ENCODE results near the gene TLR4.

Gene TLR4

DNA sequence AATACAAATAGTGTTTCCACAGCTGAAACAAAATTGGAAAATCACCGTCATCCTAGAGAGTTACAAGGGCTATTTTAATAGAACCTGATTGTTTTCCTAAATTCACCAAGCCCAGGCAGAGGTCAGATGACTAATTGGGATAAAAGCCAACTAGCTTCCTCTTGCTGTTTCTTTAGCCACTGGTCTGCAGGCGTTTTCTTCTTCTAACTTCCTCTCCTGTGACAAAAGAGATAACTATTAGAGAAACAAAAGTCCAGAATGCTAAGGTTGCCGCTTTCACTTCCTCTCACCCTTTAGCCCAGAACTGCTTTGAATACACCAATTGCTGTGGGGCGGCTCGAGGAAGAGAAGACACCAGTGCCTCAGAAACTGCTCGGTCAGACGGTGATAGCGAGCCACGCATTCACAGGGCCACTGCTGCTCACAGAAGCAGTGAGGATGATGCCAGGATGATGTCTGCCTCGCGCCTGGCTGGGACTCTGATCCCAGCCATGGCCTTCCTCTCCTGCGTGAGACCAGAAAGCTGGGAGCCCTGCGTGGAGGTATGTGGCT lies at the start of gene TLR4:
TSS of gene TLR4 (plus strand) at position 380 of the 552 bp plus-strand sequence. CDS start at position 450, 70 bp downstream.
- no peak for DNase-seq

DNA sequence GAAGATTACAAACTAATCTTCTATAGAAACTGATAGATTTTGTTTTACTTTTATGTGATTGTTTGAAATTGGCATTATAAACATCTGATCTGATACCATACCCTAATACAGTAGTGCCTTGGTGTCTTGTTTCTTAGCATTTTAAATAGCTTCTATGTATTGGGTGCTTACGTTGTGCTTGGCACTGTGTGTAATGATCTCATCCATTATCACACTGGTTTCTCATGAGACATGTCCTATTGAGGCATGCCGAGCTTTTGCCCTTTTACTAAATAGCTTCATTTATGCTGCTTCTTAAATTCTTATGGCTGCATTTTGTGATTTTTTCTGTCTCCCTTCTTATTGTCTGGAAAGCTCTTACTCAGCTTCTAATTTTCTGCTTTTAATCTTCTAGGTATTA lies 48.2 kb upstream of the TLR4 start:
- no peak for DNase-seq

DNA sequence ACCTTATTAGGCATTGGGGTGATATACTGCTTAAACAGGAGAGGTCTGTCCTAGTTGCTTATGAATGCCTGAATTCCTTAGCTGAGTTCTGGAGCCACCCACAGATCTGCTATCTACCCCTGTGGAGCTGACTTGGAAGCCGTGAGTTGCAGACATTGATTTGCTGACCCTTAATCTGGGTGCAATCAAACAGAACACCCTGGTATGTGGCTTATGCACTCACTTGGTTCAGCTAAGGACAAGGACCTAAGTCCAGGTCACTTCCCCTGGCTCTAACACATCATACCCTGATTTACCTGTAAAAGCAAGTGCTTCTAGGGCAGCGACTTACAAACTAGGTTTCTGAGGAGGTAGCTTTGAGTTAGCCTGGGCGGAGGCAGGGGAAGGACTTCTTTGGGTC lies 41.6 kb upstream of the TLR4 start:
- DNase-seq = no peak

DNA sequence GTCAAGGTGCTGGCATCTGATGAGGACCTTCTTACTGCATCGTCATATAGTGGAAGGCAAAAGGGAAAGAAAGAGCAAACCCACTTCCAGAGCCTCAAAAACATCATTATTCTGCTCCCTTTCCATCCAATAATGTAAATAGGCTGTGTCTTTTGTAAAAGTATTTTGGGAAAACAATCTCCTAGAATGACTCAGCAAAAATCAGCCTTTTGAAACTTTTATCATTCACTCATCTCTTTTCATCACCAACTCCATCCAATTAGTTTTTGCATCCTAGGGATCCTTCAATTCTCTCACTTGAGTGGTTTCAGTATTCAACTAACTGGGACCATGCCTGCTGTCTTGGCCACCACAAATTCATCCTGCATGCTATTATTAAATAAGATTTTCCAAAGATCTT lies 39.8 kb upstream of the TLR4 start:
- DNase-seq = no peak

DNA sequence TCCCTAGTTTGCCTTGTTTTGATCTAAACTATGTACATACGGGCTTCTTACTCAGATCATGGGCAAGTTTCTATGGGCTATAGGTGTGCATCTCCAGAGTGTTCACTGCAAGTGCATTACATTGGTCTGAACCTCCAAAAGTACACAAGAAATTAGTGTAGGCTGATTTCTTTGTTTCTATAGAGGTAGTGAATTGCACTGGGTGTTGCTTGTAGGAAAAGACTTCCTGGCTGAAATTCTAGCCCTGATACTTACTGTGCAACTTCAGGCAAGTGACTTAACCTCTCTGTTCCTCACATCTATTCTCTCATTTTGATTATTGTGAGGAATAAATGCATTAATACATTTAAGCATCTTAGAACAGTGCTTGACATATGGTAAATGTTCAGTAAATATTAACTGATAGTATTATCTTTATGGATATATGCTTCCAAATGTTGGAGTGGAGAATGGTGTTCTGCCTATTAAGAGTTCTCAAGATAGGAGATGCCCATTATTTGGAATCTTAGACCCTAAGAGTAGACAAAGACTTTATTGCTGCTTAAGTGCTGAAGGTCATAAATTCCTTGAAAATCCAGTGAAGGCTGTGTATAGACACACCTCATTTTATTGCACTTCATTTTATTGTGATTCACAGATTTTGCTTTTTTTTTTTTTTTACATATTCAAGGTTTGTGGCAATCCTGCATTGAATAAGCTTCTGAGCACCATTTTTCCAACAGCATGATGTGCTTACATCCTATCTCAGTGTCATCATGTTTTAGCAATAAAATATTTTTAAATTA lies 38.4 kb upstream of the TLR4 start:
- no peak for DNase-seq

DNA sequence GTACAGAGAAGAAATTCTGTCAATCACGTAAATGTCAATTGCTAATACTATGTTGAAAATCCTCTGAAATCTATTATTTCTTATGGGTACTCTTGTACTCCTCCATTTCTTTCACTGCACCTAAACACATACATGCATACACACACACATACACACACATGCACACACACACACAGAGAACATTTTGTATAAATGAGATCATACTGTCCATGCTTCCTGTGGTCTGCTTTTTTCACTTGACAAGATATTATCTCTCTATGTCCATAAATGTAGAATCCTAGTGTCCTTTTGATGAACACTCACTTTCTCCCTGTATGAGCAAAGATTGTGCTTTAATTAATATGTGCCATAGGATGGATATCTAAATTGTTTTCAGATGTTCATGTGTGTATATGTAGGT lies 32.7 kb upstream of the TLR4 start:
- DNase-seq = no peak

DNA sequence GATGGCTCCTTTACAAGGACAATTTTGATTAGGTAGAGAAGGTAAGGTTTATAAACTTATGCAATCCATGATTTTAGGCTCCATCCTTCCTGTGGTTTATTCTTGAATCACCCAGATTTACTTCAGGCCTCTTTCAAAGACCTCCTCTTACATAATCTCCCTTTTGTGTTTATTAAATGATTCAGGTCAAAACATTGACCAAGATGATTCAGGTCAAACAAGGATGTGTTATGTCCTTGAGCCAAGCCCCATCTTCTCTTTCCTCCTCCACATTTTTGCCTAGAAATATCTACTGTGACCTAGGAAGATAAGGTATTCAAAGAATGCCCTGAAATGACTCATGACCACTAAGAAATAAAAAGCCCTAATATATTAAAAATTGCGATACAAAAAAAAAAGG lies 31.8 kb upstream of the TLR4 start:
- DNase-seq = no peak

DNA sequence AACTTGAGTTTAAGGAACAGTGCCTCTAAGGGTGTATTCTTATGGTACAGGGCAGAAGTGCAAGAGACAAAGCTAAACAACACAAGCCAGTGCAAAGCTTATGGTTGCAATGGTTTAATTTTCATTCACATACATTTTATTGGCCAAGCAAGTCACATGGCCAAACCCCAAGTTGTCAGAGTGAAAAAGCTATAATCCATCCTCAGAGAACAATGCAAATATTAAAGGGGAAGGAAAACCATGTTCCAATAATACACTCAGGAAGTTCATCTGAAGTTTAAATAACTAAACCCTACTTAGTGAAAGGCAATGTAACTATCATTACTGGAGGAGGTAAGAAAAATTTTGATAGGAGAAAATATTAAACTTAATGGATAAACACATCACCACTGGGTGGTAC lies 26.6 kb upstream of the TLR4 start:
- no peak for DNase-seq

DNA sequence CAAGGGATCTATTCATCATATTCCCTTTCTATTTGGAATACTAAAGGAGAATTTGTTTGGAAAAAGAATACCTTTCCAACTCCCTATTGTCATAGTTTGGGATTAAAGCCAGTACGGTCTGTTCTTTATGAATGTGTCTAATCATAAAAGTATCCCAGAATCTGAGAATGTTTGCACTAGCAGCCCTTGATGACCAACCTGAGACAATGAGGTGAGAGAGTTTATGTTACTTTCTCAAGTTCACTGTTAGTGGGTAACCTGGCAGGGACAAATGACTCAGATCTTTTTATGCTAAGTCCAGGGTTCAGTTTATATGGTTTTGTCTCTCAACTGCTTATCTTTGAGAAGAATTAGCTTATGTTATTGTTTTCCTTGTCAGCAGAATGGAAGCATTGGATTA lies 25.3 kb upstream of the TLR4 start:
- no peak for DNase-seq

DNA sequence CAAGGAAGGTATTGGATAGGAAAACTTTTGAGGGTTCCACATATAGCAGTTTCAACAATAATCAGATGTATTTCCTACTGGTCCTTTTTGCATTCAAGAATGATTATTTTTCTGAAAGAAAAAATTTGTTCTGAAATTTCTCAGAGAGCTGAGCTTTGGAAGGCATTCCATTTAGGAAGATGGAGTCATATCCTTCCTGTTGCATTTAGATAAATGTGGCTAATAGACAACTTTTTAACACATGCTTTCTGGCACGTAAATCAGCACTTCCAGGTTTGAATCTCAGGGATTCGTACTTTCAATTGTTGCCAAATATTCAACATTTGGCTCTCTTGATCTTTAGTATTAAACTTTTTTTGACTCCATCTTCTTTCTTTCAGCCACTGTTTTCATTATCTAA lies 24.8 kb upstream of the TLR4 start:
- no peak for DNase-seq

DNA sequence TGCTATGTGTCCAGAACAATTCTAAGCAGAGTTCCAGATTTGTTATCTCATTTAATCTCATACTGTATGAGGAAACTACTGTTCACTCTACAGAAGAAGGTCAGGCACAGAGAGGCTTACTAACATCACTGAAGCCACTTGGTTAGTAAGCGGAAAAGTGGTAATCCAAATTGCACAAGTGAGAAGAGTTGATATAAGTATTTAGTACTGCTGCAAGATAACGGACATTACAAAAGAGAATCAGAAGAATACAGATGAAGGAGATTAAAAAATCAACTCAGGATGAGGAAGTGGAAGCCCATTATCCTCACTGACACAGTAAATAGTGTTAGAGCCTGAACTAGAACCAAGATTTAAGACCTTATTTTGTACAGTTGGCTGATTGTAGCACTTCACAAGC lies 22.3 kb upstream of the TLR4 start:
- no peak for DNase-seq

DNA sequence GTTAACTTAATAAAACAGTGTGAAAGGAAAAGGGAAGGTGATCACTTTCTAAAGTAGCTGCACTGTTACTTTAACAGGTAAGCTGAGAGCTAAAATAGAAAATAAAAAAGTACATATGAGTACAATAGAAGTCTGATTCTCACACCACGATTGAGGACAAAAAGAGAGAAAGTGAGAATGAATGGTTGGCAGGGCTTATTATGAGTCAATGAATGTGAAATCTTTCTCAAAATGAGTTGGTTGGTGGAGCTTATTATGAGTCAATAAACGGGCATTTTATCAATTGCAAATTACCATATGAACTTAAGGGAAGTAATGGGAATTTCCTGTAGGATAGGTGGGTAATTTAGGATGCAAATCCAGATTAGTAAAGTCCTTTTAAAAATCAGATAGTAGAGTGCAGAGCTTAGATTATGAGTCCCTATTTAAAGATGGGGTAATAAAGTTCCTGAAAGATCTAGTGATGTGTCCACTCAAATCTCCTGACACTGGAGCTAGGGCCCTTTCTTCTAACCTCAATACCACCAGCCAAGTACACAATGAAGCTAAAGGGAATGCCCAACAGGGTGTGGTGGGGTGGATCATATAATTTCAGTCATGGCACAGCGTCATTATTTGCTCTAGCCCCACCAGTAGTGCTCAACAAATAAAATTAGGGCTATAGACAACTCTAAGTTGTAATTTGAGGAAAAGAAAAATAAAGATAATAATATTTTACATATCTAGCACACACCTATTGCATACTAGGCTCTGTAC lies 21.1 kb upstream of the TLR4 start:
- no peak for DNase-seq

DNA sequence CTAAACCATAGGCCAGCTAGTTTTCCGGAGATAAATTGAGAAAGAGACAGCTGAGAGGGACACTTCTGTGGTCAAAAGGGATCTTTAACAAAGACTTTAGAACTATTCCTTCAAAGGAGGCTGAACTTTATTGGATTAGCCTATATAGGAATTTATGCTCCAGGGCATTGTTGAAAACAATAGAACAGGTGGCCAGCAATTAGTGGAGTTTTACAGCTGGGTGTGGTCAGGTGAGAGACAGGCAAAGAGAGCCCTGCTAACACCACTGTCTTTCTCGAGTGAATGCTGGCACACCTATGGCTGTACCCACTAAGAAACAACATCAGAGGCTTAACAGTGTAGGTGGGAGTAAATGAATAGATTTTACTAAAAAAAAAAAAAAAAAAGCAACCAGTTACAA lies 16.7 kb upstream of the TLR4 start:
- DNase-seq = no peak

DNA sequence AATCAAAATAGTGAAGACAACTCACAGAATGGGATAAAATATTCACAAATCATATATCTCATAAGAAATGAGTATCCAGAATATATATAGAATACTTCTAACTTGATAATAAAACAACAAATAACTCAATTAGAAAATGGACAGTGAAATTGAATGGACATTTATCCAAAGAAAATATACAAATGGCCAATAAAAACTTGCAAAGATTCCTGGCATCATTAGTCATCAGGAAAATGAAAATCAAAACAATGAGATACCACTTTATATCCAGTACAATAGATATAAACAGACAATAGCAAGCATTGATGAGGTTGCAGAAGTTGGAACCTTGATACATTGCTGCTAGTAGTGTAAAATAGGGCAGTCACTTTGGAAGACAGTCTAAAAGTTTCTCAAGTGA lies 12.8 kb upstream of the TLR4 start:
- DNase-seq = no peak

DNA sequence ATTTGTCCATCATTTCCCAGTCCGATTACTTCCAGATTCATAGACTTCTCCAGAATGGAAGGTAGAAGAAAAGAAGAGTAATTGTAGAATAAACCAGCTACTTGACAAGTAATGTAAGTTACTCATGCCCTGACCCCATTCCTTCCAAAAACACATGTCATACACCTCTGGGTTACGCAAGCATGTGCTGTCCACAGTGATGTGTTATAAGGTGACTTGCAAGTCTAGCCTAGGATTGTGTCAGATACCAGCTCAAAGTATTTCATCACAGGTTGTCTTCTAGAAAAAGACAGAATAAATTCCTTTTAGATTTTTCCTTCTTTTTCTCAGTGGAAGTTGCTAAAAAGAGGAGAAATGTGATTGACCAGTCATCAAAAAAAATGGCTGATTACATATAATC lies 8.0 kb upstream of the TLR4 start:
- no peak for DNase-seq

DNA sequence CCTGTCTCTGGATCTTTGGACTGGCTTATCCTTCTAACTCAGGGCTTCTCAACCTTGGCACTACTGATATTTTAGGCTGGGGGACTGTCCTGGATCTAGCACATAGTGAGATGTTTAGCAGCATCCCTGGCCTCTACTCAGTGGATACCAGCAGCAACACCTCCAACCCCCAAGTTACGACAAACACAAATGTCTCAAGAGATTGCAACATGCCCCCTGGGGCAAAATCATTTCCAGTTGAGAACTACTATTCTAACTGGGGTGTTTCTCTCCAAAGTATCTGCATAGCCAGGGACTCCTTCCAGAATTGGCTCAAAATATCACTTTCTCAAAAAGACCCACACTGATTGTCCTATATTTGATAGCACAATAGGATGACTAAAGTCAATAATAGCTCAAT lies 7.2 kb upstream of the TLR4 start:
- DNase-seq = no peak

DNA sequence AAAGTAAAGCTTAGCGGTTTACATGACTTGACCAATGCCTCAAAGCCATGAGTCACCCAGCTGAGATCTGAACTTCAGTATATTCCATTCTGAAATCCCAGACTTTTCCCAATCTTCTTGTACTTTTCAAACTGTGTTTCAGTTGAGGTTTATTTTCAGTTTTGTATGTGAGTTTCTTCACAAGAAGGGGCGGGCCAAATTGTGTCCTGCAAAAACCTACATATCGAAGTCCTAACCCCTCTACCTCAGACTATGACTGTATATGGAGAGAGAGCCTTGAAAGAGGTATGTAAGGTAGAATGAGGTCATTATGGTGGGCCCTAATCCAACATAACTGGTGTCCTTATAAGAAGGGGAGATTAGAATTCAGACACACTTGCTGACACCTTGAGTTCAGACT lies 666 bp upstream of the TLR4 start:
- no peak for DNase-seq

DNA sequence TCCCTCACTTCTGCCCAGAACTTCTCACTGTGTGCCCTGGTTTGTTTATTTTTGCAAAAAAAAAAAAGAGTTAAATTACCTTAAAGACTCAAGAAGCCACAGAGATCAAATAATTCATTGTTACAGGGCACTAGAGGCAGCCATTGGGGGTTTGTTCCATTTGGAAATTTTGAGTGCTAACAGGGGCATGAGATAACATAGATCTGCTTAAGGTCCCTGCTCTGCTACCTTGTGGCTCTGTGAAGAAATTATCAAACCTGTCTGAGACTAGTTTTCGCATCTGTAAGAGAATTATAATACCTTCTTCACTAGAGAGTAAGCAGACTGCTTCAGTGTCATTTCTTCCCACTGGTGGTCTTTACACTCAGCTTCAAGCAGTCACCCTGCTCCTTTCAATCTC lies 394 bp downstream of the TLR4 start:
- DNase-seq = no peak

DNA sequence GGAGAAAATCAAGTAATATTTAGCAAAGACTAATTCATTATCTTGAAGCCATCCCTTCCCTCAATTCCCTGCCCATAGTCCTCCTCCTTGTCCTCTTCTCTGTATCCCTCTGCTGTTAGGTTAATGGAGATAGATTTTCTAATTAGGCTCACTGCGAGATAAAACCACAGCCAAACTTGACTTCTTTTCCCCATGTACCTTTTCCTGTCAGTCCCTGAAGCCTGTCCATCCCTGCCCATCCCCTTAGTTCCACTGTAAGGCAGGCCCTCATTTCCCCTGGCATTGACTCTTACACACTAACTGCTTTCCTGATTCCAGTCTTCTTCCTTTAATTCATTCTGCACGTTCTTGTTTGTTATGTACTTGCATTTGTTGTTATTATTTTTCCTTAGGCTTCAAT lies 1.2 kb downstream of the TLR4 start:
- no peak for DNase-seq

DNA sequence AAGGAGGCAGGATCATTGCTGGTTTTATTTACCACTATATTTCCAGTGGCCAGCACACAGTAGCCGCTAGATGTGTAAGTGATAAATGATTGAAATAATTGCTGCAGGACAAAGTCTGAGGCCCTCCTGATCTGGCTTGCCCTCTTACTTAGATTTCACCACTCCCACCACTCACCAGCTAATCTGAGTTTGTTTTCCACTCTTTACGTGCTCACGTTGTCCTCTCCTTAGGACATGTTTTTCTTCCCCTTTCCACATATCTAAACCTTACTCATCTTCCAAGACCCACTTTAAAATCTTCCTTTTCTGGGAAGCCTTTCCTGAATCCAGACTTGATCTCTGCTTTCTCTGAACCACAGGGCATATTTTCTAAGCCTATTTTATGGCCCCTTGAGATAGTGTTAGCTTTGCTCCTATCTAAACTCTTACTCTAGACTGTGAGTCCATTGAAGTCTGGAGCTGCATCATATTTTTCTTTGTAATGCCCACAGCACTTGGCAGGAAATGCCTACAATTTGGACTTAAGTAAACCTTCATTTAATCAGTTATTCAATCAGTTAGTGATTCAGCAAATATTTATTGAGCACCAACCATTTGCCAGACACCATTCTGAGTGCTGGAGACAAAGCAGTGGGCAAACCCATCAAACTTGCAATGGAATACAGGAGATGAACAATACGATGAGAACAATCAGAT lies 2.4 kb downstream of the TLR4 start:
- no peak for DNase-seq

DNA sequence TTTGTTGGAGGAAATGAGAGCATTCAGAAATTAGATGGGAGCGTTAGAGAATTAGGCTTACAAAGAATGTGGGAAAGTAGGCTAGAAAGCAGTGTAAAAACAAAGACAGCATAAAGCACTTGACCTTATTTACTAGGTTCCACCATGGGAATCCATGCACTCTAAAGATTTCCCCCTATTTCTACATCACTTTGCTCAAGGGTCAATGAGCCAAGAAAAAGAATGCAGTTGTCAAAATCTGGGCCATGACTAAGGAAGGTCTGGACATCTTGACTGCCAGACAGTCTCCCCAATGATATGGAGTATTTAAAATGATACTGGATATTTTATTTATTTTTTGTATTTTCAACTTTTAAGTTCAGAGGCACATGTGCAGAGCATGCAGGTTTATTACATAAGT lies 3.4 kb downstream of the TLR4 start:
- no peak for DNase-seq

DNA sequence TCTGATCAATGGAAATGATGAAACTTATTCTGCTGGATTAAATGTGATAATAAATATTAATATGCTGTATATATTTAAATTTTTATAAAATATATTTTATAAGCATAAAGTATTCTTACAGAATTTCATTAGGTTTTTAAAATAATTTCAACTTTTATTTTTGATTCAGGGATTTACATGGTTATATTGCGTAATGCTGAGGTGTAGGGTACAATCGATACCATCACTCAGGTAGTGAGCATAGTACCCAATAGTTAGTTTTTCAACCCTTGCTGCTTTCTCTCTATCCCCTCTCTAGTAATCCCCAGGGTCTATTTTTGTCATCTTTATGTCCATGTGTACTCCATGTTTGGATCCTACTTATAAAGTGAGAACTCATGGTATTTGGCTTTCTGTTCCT lies 5.7 kb downstream of the TLR4 start:
- no peak for DNase-seq

DNA sequence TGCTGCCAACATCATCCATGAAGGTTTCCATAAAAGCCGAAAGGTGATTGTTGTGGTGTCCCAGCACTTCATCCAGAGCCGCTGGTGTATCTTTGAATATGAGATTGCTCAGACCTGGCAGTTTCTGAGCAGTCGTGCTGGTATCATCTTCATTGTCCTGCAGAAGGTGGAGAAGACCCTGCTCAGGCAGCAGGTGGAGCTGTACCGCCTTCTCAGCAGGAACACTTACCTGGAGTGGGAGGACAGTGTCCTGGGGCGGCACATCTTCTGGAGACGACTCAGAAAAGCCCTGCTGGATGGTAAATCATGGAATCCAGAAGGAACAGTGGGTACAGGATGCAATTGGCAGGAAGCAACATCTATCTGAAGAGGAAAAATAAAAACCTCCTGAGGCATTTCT lies 10.1 kb downstream of the TLR4 start:
- no peak for DNase-seq

Measured in NCI-H524 treated with DMSO at 0.1 percent for 48 hours (cell line).